Testis (tissue), 3 donors: ENCODE results near the gene CYS1. TPM values are rescaled to one million over a fixed set of nuclear protein-coding genes. Genes with fewer than 3 reads are reported as not detected.

Source experiments
- DNase-seq: peaks from one replicate; pipeline ENCODE4 v3.0.0-alpha.2; 2019
- H3K27ac ChIP-seq, 2 donors: fragments of 200-600 bp; sonication (generic); one replicate each; pipeline ENCODE4 v1.5.1; 2019
- H3K27me3 ChIP-seq: fragments of 200-600 bp; sonication (generic); one replicate; pipeline ENCODE4 v1.5.1; 2019
- H3K36me3 ChIP-seq: fragments of 200-600 bp; sonication (generic); one replicate; pipeline ENCODE4 v1.5.1; 2017; ENCODE audit warnings: low read depth; ENCODE audit errors: missing control alignments
- H3K4me1 ChIP-seq: fragments of 200-600 bp; sonication (generic); one replicate; pipeline ENCODE4 v1.5.1; 2019
- H3K4me3 ChIP-seq, 2 donors: fragments of 200-600 bp; sonication (generic); one replicate each; pipeline ENCODE4 v1.5.1; 2017 to 2019
- H3K9me3 ChIP-seq: fragments of 200-600 bp; sonication (generic); one replicate; pipeline ENCODE4 v1.5.1; 2017
- CTCF ChIP-seq, 3 experiments: fragments of 450-650 bp in 2 of 3; fragments of 200-600 bp in 1 of 3; sonication (generic) in 1 of 3; IDR thresholded peaks; one replicate each; pipeline ENCODE4 v1.5.1; 2016 to 2019; ENCODE audit warnings: antibody characterized with exemption in 3 of 3, mild to moderate bottlenecking in 2 of 3, moderate library complexity in 1 of 3
- POLR2A ChIP-seq: fragments of 450-650 bp; IDR thresholded peaks from one replicate; pipeline ENCODE4 v1.6.1; 2017; ENCODE audit warnings: antibody characterized with exemption, mild to moderate bottlenecking, moderate library complexity
- WGBS, 2 donors: methylation state at CpG; one replicate each; pipeline ENCODE4 v1.1.5; 2018; 5-methylcytosine and 5-hydroxymethylcytosine counted together
- intact Hi-C: fragments of 100-400 bp; cut with DNase I; formaldehyde crosslinking; loops from one replicate; pipeline ENCODE4 v1.15.1; 2023; ENCODE audit warnings: low total_unique reads
- polyA plus RNA-seq: library from polyadenylated mRNA; stranded (reverse); fragments of 350-450 nt; fragmentation: Illumina TruSeq; extraction: RNeasy Lipid Tissue Mini Kit (QIAGEN cat#74804); gene quantifications from one replicate; pipeline ENCODE4 v1.2.3, GENCODE V29; 2014; ENCODE audit warnings: low read depth, low replicate concordance; ENCODE audit not compliant: insufficient read depth
- total RNA-seq, 2 donors: library from RNA; depleted of rRNA; stranded (reverse); fragments of >200 nt; gene quantifications; one replicate each; pipeline ENCODE4 v1.2.3, GENCODE V29; 2016

Gene CYS1
- total and polyA plus RNA-seq, 3 donors from 2014 or later = 3.7 to 5.5 (median 4.3) TPM

GRCh38 chr2:10071595-10071994 lies 8.6 kb downstream of the CYS1 start:
- Histone ChIP-seq H3K4me3 (no peak overlapping the region), H3K36me3 (no peaks in the 10 kb centered on the region), H3K27ac (no peak overlapping the region), H3K4me1 (no peaks in the 10 kb centered on the region), H3K9me3 (no peaks in the 10 kb centered on the region), H3K27me3 (no peaks in the 10 kb centered on the region)
- no peak for DNase-seq
- no peak for TF ChIP-seq POLR2A
- intact Hi-C loops = no loop called here
- WGBS, 2 donors = 90 to 95% methylated on average over 6 to 7 of the region's 7 CpGs

DNA sequence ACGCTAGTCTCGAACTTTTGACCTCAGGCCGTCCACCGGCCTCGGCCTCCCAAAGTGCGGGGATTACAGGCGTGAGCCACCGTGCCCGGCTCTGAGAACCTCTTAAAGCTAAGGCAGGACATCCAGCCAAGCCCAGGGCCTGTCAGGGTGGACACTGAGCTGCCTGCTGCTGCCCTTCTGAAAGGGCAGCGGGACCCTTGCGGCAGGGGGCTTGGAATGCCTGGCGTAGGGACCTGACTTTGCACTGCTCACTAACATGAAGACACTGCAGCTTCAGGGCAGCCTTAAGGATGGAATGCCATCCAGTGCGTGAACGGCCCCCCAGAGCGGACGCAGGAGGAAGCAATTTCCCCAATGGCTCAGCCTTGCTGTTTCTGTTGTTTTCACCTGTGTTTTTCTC lies 9.0 kb downstream of the CYS1 start:
- Histone ChIP-seq H3K4me1 (no peaks in the 10 kb centered on the region), H3K27me3 (no peaks in the 10 kb centered on the region), H3K36me3 (no peaks in the 10 kb centered on the region), H3K27ac (no peak overlapping the region), H3K9me3 (no peaks in the 10 kb centered on the region), H3K4me3 (no peak overlapping the region)
- intact Hi-C loops = no loop called here
- WGBS, 2 donors = 95 to 100% methylated on average over 11 to 16 of the region's 16 CpGs
- TF ChIP-seq CTCF (IDR thresholded peaks at IDR 0.05) (no peak), POLR2A (no peak)
- no peak for DNase-seq

DNA sequence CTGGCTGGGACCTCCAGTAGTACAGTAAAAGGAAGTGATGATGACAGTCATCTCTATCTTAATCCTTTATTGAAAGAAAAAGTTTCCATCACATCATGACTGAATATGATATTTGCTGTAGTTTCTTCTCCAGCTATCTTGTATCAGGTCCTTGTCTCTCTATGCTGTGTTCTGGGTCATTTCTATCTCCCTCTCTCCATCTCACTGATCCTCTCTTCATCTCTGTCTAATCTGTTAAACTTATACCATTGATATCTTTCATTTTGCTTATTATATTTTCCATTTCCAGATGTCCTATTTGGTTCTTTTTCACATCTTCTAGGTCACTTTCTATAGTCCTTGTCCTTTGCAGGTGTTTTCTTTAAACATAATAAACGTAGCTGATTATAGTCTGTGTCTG lies 12.3 kb downstream of the CYS1 start:
- no peaks in the 10 kb centered on the region for H3K4me1 ChIP-seq
- no peak for DNase-seq
- H3K27ac ChIP-seq = no peak overlapping the region
- no peak overlapping the region for H3K4me3 ChIP-seq
- no peaks in the 10 kb centered on the region for H3K36me3 ChIP-seq
- TF ChIP-seq CTCF (IDR thresholded peaks at IDR 0.05) (no peak), POLR2A (no peak)
- intact Hi-C loops = no loop called here
- 89 to 100% methylated on average over 1 of the region's 1 CpG for WGBS, 2 donors
- H3K27me3 ChIP-seq = no peaks in the 10 kb centered on the region
- no peaks in the 10 kb centered on the region for H3K9me3 ChIP-seq

- H3K27me3 ChIP-seq = no peaks in the 10 kb centered on the region
- H3K4me3 ChIP-seq = no peak overlapping the region
- no peaks in the 10 kb centered on the region for H3K36me3 ChIP-seq
- 70 to 75% methylated on average over 2 of the region's 2 CpGs for WGBS, 2 donors
- H3K4me1 ChIP-seq = no peaks in the 10 kb centered on the region
- DNase-seq = no peak
- H3K27ac ChIP-seq = no peak overlapping the region
- no peak for TF ChIP-seq POLR2A
- TF ChIP-seq CTCF (IDR thresholded peaks at IDR 0.05) = no peak
- no peaks in the 10 kb centered on the region for H3K9me3 ChIP-seq
- intact Hi-C loops = no loop called here
Observed at GRCh38 chr2:10067330-10067729, 12.9 kb downstream of the CYS1 start.

DNA sequence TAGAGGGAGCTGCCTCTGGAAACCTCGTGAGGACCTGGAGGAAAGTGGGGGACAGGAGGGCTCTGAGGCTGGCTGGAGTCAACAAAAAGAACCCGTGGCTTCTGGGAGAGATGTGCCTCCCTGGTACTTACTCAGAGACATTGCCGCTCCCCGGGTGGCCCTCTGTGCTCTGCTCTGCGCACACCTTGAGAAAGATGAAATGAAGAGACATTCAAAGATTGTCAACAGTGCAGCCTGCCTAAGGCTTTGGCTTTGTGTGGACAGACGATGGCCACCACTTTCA lies 14.5 kb downstream of the CYS1 start:
- Histone ChIP-seq H3K4me1 (peaks cover 1% of the 10 kb centered on the region), H3K27me3 (no peaks in the 10 kb centered on the region), H3K27ac (no peak overlapping the region), H3K9me3 (no peaks in the 10 kb centered on the region), H3K36me3 (no peaks in the 10 kb centered on the region), H3K4me3 (no peak overlapping the region)
- TF ChIP-seq POLR2A (no peak), CTCF (IDR thresholded peaks at IDR 0.05) (no peak)
- intact Hi-C loops = no loop called here
- no peak for DNase-seq
- WGBS, 2 donors = 90 to 96% methylated on average over 6 of the region's 6 CpGs
